Keratinocyte (primary cell): ENCODE measurements around the gene B4GALNT2. TPM values are rescaled to one million over a fixed set of nuclear protein-coding genes. Genes with fewer than 3 reads are reported as not detected.
"Not testable (repeated sequence)": the region's sequence is repeated elsewhere in the genome, so short reads cannot be mapped to it uniquely, and the experiment has no call there.

ENCODE experiments used
- DNase-seq: peaks from one replicate; pipeline ENCODE4 v3.0.0-alpha.2; 2011; ENCODE audit warnings: low read depth, missing footprints, low spot score
- FAIRE-seq: peaks from 2 replicates; lab custom pipeline; 2011; peaks lifted over from hg19 to GRCh38; lab: Jason Lieb, UNC
- H2AFZ ChIP-seq: 2 replicates; pipeline ENCODE4 v1.6.0; 2012; ENCODE audit warnings: low read length, control low read depth, inconsistent platforms; ENCODE audit not compliant: control insufficient read depth
- H3K27ac ChIP-seq: 2 replicates; pipeline ENCODE4 v1.5.1; 2011; ENCODE audit warnings: low read length; ENCODE audit not compliant: control insufficient read depth, insufficient read depth
- H3K27me3 ChIP-seq: 3 replicates; pipeline ENCODE4 v1.6.0; 2011; ENCODE audit warnings: low read length; ENCODE audit not compliant: control insufficient read depth, insufficient read depth; ENCODE audit errors: extremely low read depth
- H3K36me3 ChIP-seq, 2 experiments: 2 replicates in 1 of 2; 3 replicates in 1 of 2; pipeline ENCODE4 v1.5.1; 2011; ENCODE audit warnings: low read length in 2 of 2, mild to moderate bottlenecking in 1 of 2; ENCODE audit not compliant: control insufficient read depth in 2 of 2, insufficient read depth in 2 of 2; ENCODE audit errors: extremely low read depth in 1 of 2
- H3K4me1 ChIP-seq: 3 replicates; pipeline ENCODE4 v1.5.1; 2011; ENCODE audit warnings: low read length; ENCODE audit not compliant: control insufficient read depth, insufficient read depth; ENCODE audit errors: extremely low read depth
- H3K4me2 ChIP-seq: 3 replicates; pipeline ENCODE4 v1.6.0; 2011; ENCODE audit warnings: low read depth, low read length; ENCODE audit not compliant: control insufficient read depth, insufficient read depth; ENCODE audit errors: extremely low read depth
- H3K4me3 ChIP-seq, 3 experiments: fragments of 200-600 bp in 1 of 3; sonication (generic) in 1 of 3; 2 replicates in 2 of 3; 3 replicates in 1 of 3; pipeline ENCODE4 v1.5.1; 2011 to 2016; ENCODE audit warnings: low read length in 3 of 3, mild to moderate bottlenecking in 3 of 3, control low read depth in 2 of 3, inconsistent platforms in 1 of 3, low read depth in 1 of 3, mixed read lengths in 1 of 3, mixed run types in 1 of 3, moderate library complexity in 1 of 3; ENCODE audit not compliant: control insufficient read depth in 2 of 3, insufficient read depth in 2 of 3; ENCODE audit errors: extremely low read depth in 1 of 3
- H3K79me2 ChIP-seq: 2 replicates; pipeline ENCODE4 v1.6.0; 2012; ENCODE audit warnings: low read length; ENCODE audit not compliant: control insufficient read depth, insufficient read depth
- H3K9ac ChIP-seq: 3 replicates; pipeline ENCODE4 v1.6.0; 2011; ENCODE audit warnings: low read length; ENCODE audit not compliant: control insufficient read depth, insufficient read depth; ENCODE audit errors: extremely low read depth
- H3K9me1 ChIP-seq: 3 replicates; pipeline ENCODE4 v1.6.0; 2011; ENCODE audit warnings: low read length; ENCODE audit not compliant: control insufficient read depth, insufficient read depth; ENCODE audit errors: extremely low read depth
- H3K9me3 ChIP-seq: 2 replicates; pipeline ENCODE4 v1.5.1; 2012; ENCODE audit warnings: low read depth, low read length; ENCODE audit not compliant: control insufficient read depth
- H4K20me1 ChIP-seq: 3 replicates; pipeline ENCODE4 v1.6.0; 2011; ENCODE audit warnings: low read length; ENCODE audit not compliant: control insufficient read depth, insufficient read depth; ENCODE audit errors: extremely low read depth
- CTCF ChIP-seq, 3 experiments: IDR thresholded peaks in 1 of 3; conservative IDR thresholded peaks in 1 of 3; optimal IDR thresholded peaks in 1 of 3; 2 replicates in 2 of 3; 3 replicates in 1 of 3; pipeline versions ENCODE3 to v1.5.1; 2011; ENCODE audit warnings: low read length in 3 of 3, mild to moderate bottlenecking in 3 of 3, moderate library complexity in 2 of 3, control low read depth in 1 of 3, inconsistent platforms in 1 of 3; ENCODE audit not compliant: insufficient read depth in 2 of 3; ENCODE audit errors: extremely low read depth in 1 of 3
- EZH2 ChIP-seq: IDR thresholded peaks from one replicate; pipeline ENCODE4 v1.6.1; 2012; ENCODE audit warnings: inconsistent platforms, mild to moderate bottlenecking, low read length, moderate library complexity
- dilution Hi-C: fragments of 300-500 bp; cut with MboI; formaldehyde crosslinking; loops from one replicate; pipeline ENCODE4 v1.7.0; 2020; ENCODE audit warnings: low sequenced_read_pairs; ENCODE audit not compliant: extremely low pct_ligation_motif_present
- polyA plus RNA-seq, 5 experiments: library from polyadenylated mRNA; depleted of rRNA in 3 of 5; stranded (reverse) in 3 of 5; stranded (forward) in 1 of 5; unstranded in 1 of 5; fragments of >200 nt; gene quantifications; 1 replicate in 1 of 5; 2 replicates in 3 of 5; 3 replicates in 1 of 5; pipeline versions ENCODE4 v1.2.1 to v1.2.3, GENCODE V29; 2011 to 2012; ENCODE audit warnings: missing spikeins in 2 of 5, low read depth in 1 of 5, low replicate concordance in 1 of 5

B4GALNT2 gene
- polyA plus RNA-seq, 1 donor (not counting 4 experiments of a cell fraction or from before 2014, with no cell fraction given): 0.01 TPM

DNA sequence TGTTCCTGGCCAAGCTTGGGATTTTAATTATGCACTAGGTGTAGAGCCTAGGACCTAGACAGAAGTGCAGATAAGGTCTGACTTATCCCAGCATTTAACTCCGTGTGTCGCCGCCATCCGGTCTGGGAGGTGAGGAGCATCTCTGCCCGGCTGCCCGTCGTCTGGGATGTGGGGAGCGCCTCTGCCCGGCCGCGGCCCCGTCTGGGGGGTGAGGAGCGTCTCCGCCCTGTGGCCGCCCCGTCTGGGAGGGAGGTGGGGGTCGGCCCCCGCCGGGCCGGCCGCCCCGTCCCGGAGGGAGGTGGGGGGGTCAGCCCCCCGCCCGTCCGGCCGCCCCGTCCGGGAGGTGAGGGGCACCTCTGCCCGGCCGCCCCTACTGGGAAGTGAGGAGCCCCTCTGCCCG is 7.1 kb upstream of the B4GALNT2 start:
- no peak overlapping the region for H3K4me3 ChIP-seq
- no peak overlapping the region for H3K9ac ChIP-seq
- H3K9me1 ChIP-seq: no peaks in the 10 kb centered on the region
- no peak overlapping the region for H3K27ac ChIP-seq
- no peaks in the 10 kb centered on the region for H4K20me1 ChIP-seq
- dilution Hi-C loops: no loop called here
- peaks cover 10% of the 10 kb centered on the region for H3K4me1 ChIP-seq
- TF ChIP-seq EZH2: no peak
- TF ChIP-seq CTCF (optimal IDR thresholded peaks at IDR 0.05 in 1 of 3, IDR thresholded peaks at IDR 0.05 in 1 of 3, conservative IDR thresholded peaks at IDR 0.05 in 1 of 3; ENCODE audit: extremely low read depth in 1 of 3, insufficient read depth in 2 of 3, low read length in 3 of 3): no peak
- no peak overlapping the region for H3K4me2 ChIP-seq
- H3K27me3 ChIP-seq: no peaks in the 10 kb centered on the region
- H2AFZ ChIP-seq: no peak overlapping the region
- no peaks in the 10 kb centered on the region for H3K79me2 ChIP-seq
- DNase-seq (no peak), FAIRE-seq (no peak)
- no peaks in the 10 kb centered on the region for H3K36me3 ChIP-seq
- H3K9me3 ChIP-seq: no peaks in the 10 kb centered on the region

DNA sequence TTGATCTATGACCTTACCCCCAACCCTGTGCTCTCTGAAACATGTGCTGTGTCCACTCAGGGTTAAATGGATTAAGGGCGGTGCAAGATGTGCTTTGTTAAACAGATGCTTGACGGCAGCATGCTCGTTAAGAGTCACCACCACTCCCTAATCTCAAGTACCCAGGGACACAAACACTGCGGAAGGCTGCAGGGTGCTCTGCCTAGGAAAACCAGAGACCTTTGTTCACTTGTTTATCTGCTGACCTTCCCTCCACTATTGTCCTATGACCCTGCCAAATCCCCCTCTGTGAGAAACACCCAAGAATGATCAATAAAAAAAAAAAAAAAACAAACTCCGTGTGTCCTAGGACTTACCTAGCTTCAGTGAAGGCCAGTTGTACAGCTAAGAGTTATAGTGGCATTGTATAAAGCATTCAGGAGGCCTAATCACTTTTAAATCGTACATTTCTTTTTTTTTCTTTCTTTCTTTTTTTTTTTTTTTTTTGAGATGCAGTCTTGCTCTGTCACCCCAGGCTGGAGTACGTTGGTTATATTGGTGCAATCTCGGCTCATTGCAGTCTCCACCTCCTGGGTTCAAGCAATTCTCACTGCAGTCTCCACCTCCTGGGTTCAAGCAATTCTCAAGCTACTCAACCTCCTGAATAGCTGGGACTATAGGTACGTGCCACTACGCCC is 6.2 kb upstream of the B4GALNT2 start:
- H2AFZ ChIP-seq, H3K27me3 ChIP-seq, H4K20me1 ChIP-seq, H3K9me1 ChIP-seq, H3K36me3 ChIP-seq, dilution Hi-C loops, FAIRE-seq, H3K79me2 ChIP-seq, H3K4me3 ChIP-seq, DNase-seq, H3K9me3 ChIP-seq: not testable (repeated sequence)
- Histone ChIP-seq H3K4me1 (peaks cover 10% of the 10 kb centered on the region), H3K9ac (peak overlapping the region; percentile 54), H3K27ac (peak overlapping the region; percentile 74), H3K4me2 (peak overlapping the region; percentile 29)

- H3K36me3 ChIP-seq, H3K4me3 ChIP-seq, DNase-seq, H3K79me2 ChIP-seq, H3K27ac ChIP-seq, H3K9me3 ChIP-seq, dilution Hi-C loops, H3K4me2 ChIP-seq, H3K9me1 ChIP-seq, H3K27me3 ChIP-seq, FAIRE-seq, H2AFZ ChIP-seq, H3K9ac ChIP-seq, H4K20me1 ChIP-seq: not testable (repeated sequence)
- peaks cover 16% of the 10 kb centered on the region for H3K4me1 ChIP-seq
These were observed 3.1 kb upstream of the B4GALNT2 start for GRCh38 chr17:49129359-49129950.
